Spleen (tissue), 11 donors: Measurements from ENCODE around the gene RALGDS. TPM values are rescaled to one million over a fixed set of nuclear protein-coding genes. Genes with fewer than 3 reads are reported as not detected.
A peak's percentile ranks its signal among the peaks of the same experiment; 100 is the strongest.

Source experiments
- DNase-seq: peaks from one replicate; pipeline ENCODE4 v3.0.0-alpha.2; 2020
- H3K27ac ChIP-seq, 8 donors: fragments of 200-600 bp; sonication (generic) in 7 of 8; 1 replicate in 4 of 8; 2 replicates in 4 of 8; pipeline versions ENCODE4 v1.5.0 to v1.8.0; 2016 to 2021; ENCODE audit warnings: inconsistent platforms in 4 of 8, mild to moderate bottlenecking in 4 of 8, moderate library complexity in 1 of 8
- H3K27me3 ChIP-seq, 7 donors: fragments of 200-600 bp; sonication (generic) in 6 of 7; replicated peaks in 1 of 7; 1 replicate in 4 of 7; 2 replicates in 3 of 7; pipeline versions ENCODE4 v1.5.0 to v1.8.0; 2016 to 2021; ENCODE audit warnings: inconsistent platforms in 3 of 7, mild to moderate bottlenecking in 1 of 7
- H3K36me3 ChIP-seq, 6 donors: fragments of 200-600 bp; sonication (generic) in 5 of 6; 1 replicate in 4 of 6; 2 replicates in 2 of 6; pipeline versions ENCODE4 v1.5.0 to v1.8.0; 2016 to 2021; ENCODE audit warnings: inconsistent platforms in 2 of 6
- H3K4me1 ChIP-seq, 6 donors: fragments of 200-600 bp; sonication (generic) in 5 of 6; 1 replicate in 3 of 6; 2 replicates in 3 of 6; pipeline versions ENCODE4 v1.5.0 to v1.8.0; 2016 to 2021; ENCODE audit warnings: inconsistent platforms in 3 of 6
- H3K4me3 ChIP-seq, 8 donors: fragments of 200-600 bp; sonication (generic) in 7 of 8; 1 replicate in 4 of 8; 2 replicates in 4 of 8; pipeline versions ENCODE4 v1.5.0 to v1.8.0; 2016 to 2021; ENCODE audit warnings: inconsistent platforms in 4 of 8, mild to moderate bottlenecking in 4 of 8, moderate library complexity in 2 of 8
- H3K9me3 ChIP-seq, 8 donors: fragments of 200-600 bp; sonication (generic) in 7 of 8; 1 replicate in 4 of 8; 2 replicates in 4 of 8; pipeline versions ENCODE4 v1.5.0 to v1.8.0; 2016 to 2021; ENCODE audit warnings: inconsistent platforms in 4 of 8
- CTCF ChIP-seq, 11 experiments: fragments of 200-600 bp in 7 of 11; fragments of 450-650 bp in 4 of 11; sonication (generic) in 4 of 11; IDR thresholded peaks in 8 of 11; conservative IDR thresholded peaks in 3 of 11; 1 replicate in 7 of 11; 2 replicates in 4 of 11; pipeline versions ENCODE4 v1.4.0 to v1.8.0; 2016 to 2021; ENCODE audit warnings: antibody characterized with exemption in 11 of 11, inconsistent platforms in 4 of 11, mild to moderate bottlenecking in 1 of 11
- POLR2A ChIP-seq, 3 donors: fragments of 450-650 bp; IDR thresholded peaks; one replicate each; pipeline ENCODE4 v1.5.1; 2017; ENCODE audit warnings: antibody characterized with exemption in 3 of 3, mild to moderate bottlenecking in 1 of 3
- POLR2AphosphoS5 ChIP-seq, 3 donors: sonication (generic); formaldehyde crosslinking; IDR thresholded peaks; one replicate each; pipeline ENCODE4 v1.5.1; 2017; ENCODE audit warnings: antibody characterized with exemption in 3 of 3
- WGBS, 5 donors: extraction: QIAGEN DNeasy Blood & Tissue Kit in 3 of 5; methylation state at CpG; one replicate each; pipeline versions ENCODE4 v1.1.5 to v1.1.7; 2013 to 2018; 5-methylcytosine and 5-hydroxymethylcytosine counted together
- intact Hi-C: fragments of 100-400 bp; cut with DNase I; formaldehyde crosslinking; loops from one replicate; pipeline ENCODE4 v1.15.0; 2023; ENCODE audit warnings: low total_unique reads
- polyA plus RNA-seq, 3 donors: library from polyadenylated mRNA; stranded (reverse); fragments of 200-250 nt; gene quantifications; one replicate each; pipeline ENCODE4 v1.2.1, GENCODE V29; 2013
- total RNA-seq, 7 donors: library from RNA; depleted of rRNA in 3 of 7; stranded (reverse); fragments of >200 nt in 3 of 7; fragmentation: NEBNext Ultra II Directional in 4 of 7; extraction: Animal tissue kit (Norgen Biotek cat#: 25700) in 4 of 7; gene quantifications; one replicate each; pipeline versions ENCODE4 v1.1.0 to v1.2.1, GENCODE V29; 2016 to 2021
- donor health status: healthy with polysubstance abuse.
- donor health status: DM: no; HTN: no; CAD: no; lungs with moderate emphysema.
- donor health status: DM: no; HTN: no; CAD: no.
- donor health status: Bipolar disorder and iron deficiency.
- donor health status: healthy.
- donor health status: DM: no; HTN: no; CAD: no.
- donor health status: DM: yes; HTN: yes; CAD: no.

RALGDS gene
- total and polyA plus RNA-seq, 10 donors, result 21.3 to 74.3 (median 55.8) TPM

- peak in 1 of 3 donors; percentile 36 for TF ChIP-seq POLR2AphosphoS5 (IDR thresholded peaks at IDR 0.05)
- no peak for TF ChIP-seq POLR2A (IDR thresholded peaks at IDR 0.05)
- peaks cover 0 to 16% (median 6%) of the 10 kb centered on the region in 6 donors for H3K4me1 ChIP-seq
- no peaks in the 10 kb centered on the region for H3K27me3 ChIP-seq
- intact Hi-C loops, result loop anchor here (2.0 kb wide), 1 partner anchor 43 kb away; no protein-coding TSS in a partner anchor
- H3K36me3 ChIP-seq, result peaks cover 18 to 99% (median 93%) of the 10 kb centered on the region in 6 donors
- H3K27ac ChIP-seq, result no peak overlapping the region
- 94 to 98% (median 96%) methylated on average over 29 to 32 of the region's 32 CpGs for whole genome bisulfite sequencing, 5 donors
- peaks cover 0 to 8% (median 5%) of the 10 kb centered on the region in 8 donors for H3K9me3 ChIP-seq
- H3K4me3 ChIP-seq, result no peak overlapping the region
- peak; percentile 74 for DNase-seq
Observed at GRCh38 chr9:133101356-133102189, 19.5 kb downstream of the RALGDS start.

GRCh38 chr9:133100506-133101355 lies 20.3 kb downstream of the RALGDS start:
- intact Hi-C loops, result no loop called here

GRCh38 chr9:133099726-133100505 lies 21.1 kb downstream of the RALGDS start:
- Histone ChIP-seq H3K27ac (no peak overlapping the region), H3K4me3 (no peak overlapping the region), H3K4me1 (peaks cover 0 to 16% (median 6%) of the 10 kb centered on the region in 6 donors), H3K27me3 (no peaks in the 10 kb centered on the region), H3K9me3 (peaks cover 0 to 25% (median 20%) of the 10 kb centered on the region in 8 donors), H3K36me3 (peaks cover 12 to 86% (median 79%) of the 10 kb centered on the region in 6 donors)
- 86 to 98% (median 97%) methylated on average over 5 to 12 of the region's 12 CpGs for WGBS, 5 donors
- intact Hi-C loops, result no loop called here
- DNase-seq, result peak; percentile 69
- TF ChIP-seq POLR2AphosphoS5 (IDR thresholded peaks at IDR 0.05) (no peak), CTCF (IDR thresholded peaks at IDR 0.05 in 8 of 11, conservative IDR thresholded peaks at IDR 0.05 in 3 of 11) (no peak), POLR2A (IDR thresholded peaks at IDR 0.05) (no peak)

More at GRCh38 chr9:133100506-133101355, 20.3 kb downstream of the RALGDS start:
- Histone ChIP-seq H3K4me3 (no peak overlapping the region), H3K4me1 (peaks cover 0 to 16% (median 6%) of the 10 kb centered on the region in 6 donors), H3K36me3 (peaks cover 12 to 94% (median 85%) of the 10 kb centered on the region in 6 donors), H3K9me3 (peaks cover 0 to 17% (median 13%) of the 10 kb centered on the region in 8 donors), H3K27me3 (no peaks in the 10 kb centered on the region), H3K27ac (no peak overlapping the region)
- TF ChIP-seq POLR2AphosphoS5 (IDR thresholded peaks at IDR 0.05) (no peak), POLR2A (IDR thresholded peaks at IDR 0.05) (no peak), CTCF (IDR thresholded peaks at IDR 0.05 in 8 of 11, conservative IDR thresholded peaks at IDR 0.05 in 3 of 11) (no peak)
- peak; percentile 54 for DNase-seq
- WGBS, 5 donors, result 85 to 96% (median 92%) methylated on average over 9 to 13 of the region's 13 CpGs

- peaks cover 0 to 15% (median 6%) of the 10 kb centered on the region in 6 donors for H3K4me1 ChIP-seq
- no peak overlapping the region for H3K27ac ChIP-seq
- no peaks in the 10 kb centered on the region for H3K27me3 ChIP-seq
- intact Hi-C loops, result no loop called here
- no peak overlapping the region for H3K4me3 ChIP-seq
- TF ChIP-seq CTCF (IDR thresholded peaks at IDR 0.05 in 8 of 11, conservative IDR thresholded peaks at IDR 0.05 in 3 of 11) (no peak), POLR2AphosphoS5 (IDR thresholded peaks at IDR 0.05) (peak in 1 of 3 donors; percentile 57)
- 81 to 98% (median 85%) methylated on average over 3 to 5 of the region's 5 CpGs for WGBS, 5 donors
- H3K9me3 ChIP-seq, result peaks cover 0 to 30% (median 21%) of the 10 kb centered on the region in 8 donors
- H3K36me3 ChIP-seq, result peaks cover 12 to 76% (median 69%) of the 10 kb centered on the region in 6 donors
- peak; percentile 63 for DNase-seq
Observed at GRCh38 chr9:133098871-133099270, 22.2 kb downstream of the RALGDS start.
